Upper lobe of right lung (tissue), 1 donor: Measurements from ENCODE around the gene OSBPL6. TPM values are rescaled to one million over a fixed set of nuclear protein-coding genes. Genes with fewer than 3 reads are reported as not detected.
A peak's percentile ranks its signal among the peaks of the same experiment; 100 is the strongest.

Experiments used
- ATAC-seq: fragments of 200-7000 bp; cut with Tn5 transposase; one replicate; pipeline ENCODE4 v1.9.1; 2020; ENCODE audit warnings: mild to moderate bottlenecking, moderate library complexity
- DNase-seq: peaks from one replicate; pipeline ENCODE4 v3.0.0-alpha.2; 2020
- H3K27ac ChIP-seq: fragments of 200-600 bp; one replicate; pipeline ENCODE4 v1.8.0; 2022
- H3K27me3 ChIP-seq: fragments of 200-600 bp; one replicate; pipeline ENCODE4 v1.8.0; 2022; ENCODE audit warnings: mild to moderate bottlenecking
- H3K36me3 ChIP-seq: fragments of 200-600 bp; one replicate; pipeline ENCODE4 v1.8.0; 2022
- H3K4me1 ChIP-seq: fragments of 200-600 bp; one replicate; pipeline ENCODE4 v1.8.0; 2022
- H3K4me3 ChIP-seq: fragments of 200-600 bp; one replicate; pipeline ENCODE4 v1.8.0; 2022; ENCODE audit warnings: mild to moderate bottlenecking
- H3K9me3 ChIP-seq: fragments of 200-600 bp; one replicate; pipeline ENCODE4 v1.8.0; 2022
- CTCF ChIP-seq: fragments of 200-600 bp; IDR thresholded peaks from one replicate; pipeline ENCODE4 v1.8.0; 2022; ENCODE audit warnings: antibody characterized with exemption
- intact Hi-C: fragments of 100-400 bp; cut with DNase I; formaldehyde crosslinking; loops from one replicate; pipeline ENCODE4 v1.11.0; 2022
- total RNA-seq: library from RNA; stranded (reverse); fragmentation: NEBNext Ultra II Directional; extraction: Animal tissue kit (Norgen Biotek cat#: 25700); gene quantifications from one replicate; pipeline ENCODE4 v1.2.1, GENCODE V29; 2021
- donor health status: DM: no; HTN: yes; CAD: no; lungs with severe emphysema.

The OSBPL6 gene
- total RNA-seq, 1 donor from 2014 or later, result 2.6 TPM

GRCh38 chr2:178395941-178396570 lies 201.7 kb downstream of the OSBPL6 start:
- intact Hi-C loops, result no loop called here
- H3K27ac ChIP-seq, result no peak overlapping the region
- H3K9me3 ChIP-seq, result no peaks in the 10 kb centered on the region
- ATAC-seq (no peak), DNase-seq (no peak)
- H3K4me3 ChIP-seq, result no peak overlapping the region
- no peak for TF ChIP-seq CTCF
- H3K4me1 ChIP-seq, result no peaks in the 10 kb centered on the region
- no peaks in the 10 kb centered on the region for H3K27me3 ChIP-seq
- H3K36me3 ChIP-seq, result no peaks in the 10 kb centered on the region

DNA sequence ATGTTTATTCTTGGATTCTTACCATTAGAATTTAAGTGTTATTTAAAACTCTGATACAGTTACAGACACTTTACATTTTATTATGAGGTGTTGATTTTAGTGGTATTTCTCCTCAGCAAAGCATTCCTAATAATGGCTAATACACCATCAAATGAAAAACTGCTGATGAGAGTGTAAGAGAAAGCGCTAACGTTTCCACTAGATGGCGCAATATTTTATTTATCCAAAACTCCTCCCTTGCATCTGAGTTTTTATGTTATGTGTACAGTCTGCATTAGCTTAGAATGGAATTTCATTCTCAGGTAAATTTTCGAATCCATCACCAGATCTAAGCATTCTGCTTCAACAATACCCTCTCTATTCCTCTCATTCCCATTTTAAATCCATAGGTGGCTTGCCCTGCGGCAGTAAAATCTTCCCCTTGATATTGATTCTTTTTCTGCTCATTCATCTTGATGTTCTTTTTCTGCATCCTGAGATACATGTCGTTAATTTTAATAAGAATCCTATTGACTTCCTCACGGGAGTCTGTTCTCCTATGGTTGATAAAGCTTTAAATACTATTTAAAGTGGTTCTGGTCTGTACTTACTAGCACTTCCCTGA lies 202.8 kb downstream of the OSBPL6 start:
- Histone ChIP-seq H3K4me1 (no peaks in the 10 kb centered on the region), H3K4me3 (no peak overlapping the region), H3K9me3 (no peaks in the 10 kb centered on the region), H3K27ac (no peak overlapping the region), H3K27me3 (no peaks in the 10 kb centered on the region), H3K36me3 (no peaks in the 10 kb centered on the region)
- intact Hi-C loops, result no loop called here
- no peak for DNase-seq
- TF ChIP-seq CTCF, result peak; percentile 77
- ATAC-seq, result peak; percentile 82

GRCh38 chr2:178401994-178402437 lies 207.7 kb downstream of the OSBPL6 start:
- H3K4me1 ChIP-seq, result no peaks in the 10 kb centered on the region
- no peak for ATAC-seq
- no peaks in the 10 kb centered on the region for H3K36me3 ChIP-seq
- intact Hi-C loops, result no loop called here
- TF ChIP-seq CTCF, result no peak
- H3K4me3 ChIP-seq, result no peak overlapping the region
- no peaks in the 10 kb centered on the region for H3K9me3 ChIP-seq
- no peak for DNase-seq
- no peak overlapping the region for H3K27ac ChIP-seq
- H3K27me3 ChIP-seq, result no peaks in the 10 kb centered on the region

- Histone ChIP-seq H3K27me3 (no peaks in the 10 kb centered on the region), H3K27ac (no peak overlapping the region), H3K36me3 (no peaks in the 10 kb centered on the region), H3K4me3 (no peak overlapping the region), H3K9me3 (no peaks in the 10 kb centered on the region), H3K4me1 (no peaks in the 10 kb centered on the region)
- TF ChIP-seq CTCF, result no peak
- DNase-seq (no peak), ATAC-seq (no peak)
- intact Hi-C loops, result no loop called here
Measured at GRCh38 chr2:178403671-178404306, 209.5 kb downstream of the OSBPL6 start.

GRCh38 chr2:178404368-178404767 lies 210.1 kb downstream of the OSBPL6 start:
- DNase-seq, result no peak
- Histone ChIP-seq H3K4me1 (no peaks in the 10 kb centered on the region), H3K27me3 (no peaks in the 10 kb centered on the region), H3K27ac (no peak overlapping the region), H3K4me3 (no peak overlapping the region), H3K36me3 (no peaks in the 10 kb centered on the region), H3K9me3 (no peaks in the 10 kb centered on the region)
- ATAC-seq, result peak; percentile 69
- no peak for TF ChIP-seq CTCF
- intact Hi-C loops, result no loop called here
